NB4 (cell line): Measurements from ENCODE around the gene DIP2C.
"Not testable (repeated sequence)": the region's sequence is repeated elsewhere in the genome, so short reads cannot be mapped to it uniquely, and the experiment has no call there.

Experiments used
- DNase-seq: peaks from one replicate; pipeline ENCODE4 v3.0.0; 2010; ENCODE audit warnings: low read depth
- H3K4me3 ChIP-seq: one replicate; pipeline ENCODE4 v1.5.1; 2011; ENCODE audit warnings: mild to moderate bottlenecking, low read depth, low read length, moderate library complexity
- CTCF ChIP-seq: IDR thresholded peaks from one replicate; pipeline ENCODE4 v1.5.1; 2012; ENCODE audit warnings: low read depth, low read length
- MYC ChIP-seq: IDR thresholded peaks from 2 replicates; pipeline ENCODE4 v1.6.1; 2011; ENCODE audit warnings: low read depth, low read length
- POLR2A ChIP-seq: IDR thresholded peaks from 2 replicates; pipeline ENCODE4 v1.6.1; 2011; ENCODE audit warnings: mild to moderate bottlenecking; ENCODE audit not compliant: insufficient read length; ENCODE audit errors: extremely low read depth
- TF ChIP-seq, protein P1 (sequence below): IDR thresholded peaks from 2 replicates; pipeline ENCODE4 v1.6.1; 2011; ENCODE audit warnings: low read depth, low read length

Gene DIP2C

DNA sequence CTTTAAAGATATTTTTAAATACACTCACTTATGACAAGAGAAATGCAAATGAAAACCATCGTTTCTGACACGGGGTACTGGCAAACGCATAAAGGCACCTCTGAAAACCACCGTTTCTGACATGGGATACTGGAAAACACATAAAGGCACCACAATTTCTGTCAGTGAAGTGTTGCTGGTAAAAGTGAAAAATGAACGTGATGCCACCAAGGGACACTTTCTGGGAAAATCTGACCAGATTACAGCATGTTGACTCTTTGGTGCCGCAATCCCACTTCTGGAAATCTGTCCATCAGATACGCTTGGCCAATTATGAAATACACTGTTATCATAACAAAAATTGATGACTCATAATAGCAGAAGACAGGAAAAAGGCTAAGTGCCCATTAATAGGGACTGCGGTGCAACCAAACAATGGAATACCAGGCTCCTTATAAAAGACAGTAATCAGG, 422.5 kb downstream of the DIP2C start:
- no peak overlapping the region for H3K4me3 ChIP-seq
- peak; percentile 23 for DNase-seq
- TF ChIP-seq POLR2A (no peak), CTCF (no peak), MYC (no peak)
- TF ChIP-seq, protein P1, sequence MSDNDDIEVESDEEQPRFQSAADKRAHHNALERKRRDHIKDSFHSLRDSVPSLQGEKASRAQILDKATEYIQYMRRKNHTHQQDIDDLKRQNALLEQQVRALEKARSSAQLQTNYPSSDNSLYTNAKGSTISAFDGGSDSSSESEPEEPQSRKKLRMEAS, result no peak

DNA sequence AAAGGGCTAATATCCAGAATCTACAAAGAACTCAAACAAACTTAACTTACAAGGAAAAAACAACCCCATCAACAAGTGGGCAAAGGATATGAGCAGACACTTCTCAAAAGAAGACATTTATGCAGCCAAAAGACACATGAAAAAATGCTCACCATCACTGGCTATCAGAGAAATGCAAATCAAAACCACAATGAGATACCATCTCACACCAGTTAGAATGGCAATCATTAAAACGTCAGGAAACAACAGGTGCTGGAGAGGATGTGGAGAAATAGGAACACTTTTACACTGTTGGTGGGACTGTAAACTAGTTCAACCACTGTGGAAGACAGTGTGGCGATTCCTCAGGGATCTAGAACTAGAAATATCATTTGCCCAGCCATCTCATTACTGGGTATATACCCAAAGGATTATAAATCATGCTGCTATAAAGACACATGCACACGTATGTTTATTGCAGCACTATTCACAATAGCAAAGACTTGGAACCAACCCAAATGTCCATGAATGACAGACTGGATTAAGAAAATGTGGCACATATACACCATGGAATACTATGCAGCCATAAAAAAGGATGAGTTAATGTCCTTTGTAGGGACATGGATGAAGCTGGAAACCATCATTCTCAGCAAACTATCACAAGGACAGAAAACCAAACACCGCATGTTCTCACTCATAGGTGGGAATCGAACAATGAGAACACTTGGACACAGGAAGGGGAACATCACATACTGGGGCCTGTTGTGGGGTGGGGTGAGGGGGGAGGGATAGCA, 423.5 kb downstream of the DIP2C start:
- DNase-seq, H3K4me3 ChIP-seq: not testable (repeated sequence)

- not testable (repeated sequence) for DNase-seq, H3K4me3 ChIP-seq
These were observed 424.4 kb downstream of the DIP2C start for GRCh38 chr10:265074-265440.

GRCh38 chr10:264160-265073, 425.1 kb downstream of the DIP2C start:
- not testable (repeated sequence) for H3K4me3 ChIP-seq, DNase-seq

- TF ChIP-seq POLR2A, result no peak
- no peak for TF ChIP-seq MYC
- TF ChIP-seq CTCF, result no peak
- TF ChIP-seq, protein P1, result no peak
- no peak for DNase-seq
- no peak overlapping the region for H3K4me3 ChIP-seq
These were observed 428.5 kb downstream of the DIP2C start for GRCh38 chr10:260819-261429.

GRCh38 chr10:251982-252582, 437.4 kb downstream of the DIP2C start:
- no peak for TF ChIP-seq CTCF
- TF ChIP-seq MYC, result no peak
- TF ChIP-seq POLR2A, result no peak
- TF ChIP-seq, protein P1, result no peak
- no peak for DNase-seq
- H3K4me3 ChIP-seq, result no peak overlapping the region

GRCh38 chr10:248307-248706, 441.2 kb downstream of the DIP2C start:
- TF ChIP-seq CTCF (no peak), MYC (no peak), POLR2A (no peak)
- TF ChIP-seq, protein P1, result no peak
- no peak for DNase-seq
- no peak overlapping the region for H3K4me3 ChIP-seq
